ENCODE data around the gene TMED7.

Gene TMED7

GRCh38 chr5:115577741-115578140, 48.1 kb downstream of the TMED7 start:
- Histone ChIP-seq H3K9ac (ENCODE audit: low read depth, low read length) (no peak overlapping the region), H3K4me1 (ENCODE audit: insufficient read depth, low read length) (no peaks in the 10 kb centered on the region), H3K27me3 (ENCODE audit: insufficient read depth, low read length, poor library complexity) (no peaks in the 10 kb centered on the region), H3K36me3 (ENCODE audit: insufficient read depth, low read length) (no peaks in the 10 kb centered on the region), H3K9me3 (ENCODE audit: insufficient read depth, low read length, severe bottlenecking) (no peaks in the 10 kb centered on the region), H3K27ac (ENCODE audit: low read length) (no peak overlapping the region), H3K4me2 (ENCODE audit: insufficient read depth, low read length) (no peak overlapping the region), H2AFZ (ENCODE audit: low read depth, low read length) (no peak overlapping the region), H3K4me3 (ENCODE audit: low read depth in 1 of 2, low read length in 2 of 2) (no peak overlapping the region), H4K20me1 (ENCODE audit: insufficient read depth, low read length) (no peaks in the 10 kb centered on the region), H3K79me2 (ENCODE audit: insufficient read depth, low read length) (no peaks in the 10 kb centered on the region)
- no peak for TF ChIP-seq CTCF (IDR thresholded peaks at IDR 0.05; ENCODE audit: borderline replicate concordance, extremely low read depth, low read length, poor library complexity, severe bottlenecking)
- no peak for TF ChIP-seq EZH2 (IDR thresholded peaks at IDR 0.05; ENCODE audit: borderline replicate concordance, low read depth, low read length, severe bottlenecking)
- DNase-seq, result no peak
- ATAC-seq (ENCODE audit: insufficient read depth, low read depth), result no peak

- no peak for DNase-seq
- TF ChIP-seq CTCF (IDR thresholded peaks at IDR 0.05; ENCODE audit: borderline replicate concordance, extremely low read depth, low read length, poor library complexity, severe bottlenecking) (no peak), EZH2 (IDR thresholded peaks at IDR 0.05; ENCODE audit: borderline replicate concordance, low read depth, low read length, severe bottlenecking) (no peak)
- Histone ChIP-seq H3K4me3 (ENCODE audit: low read depth in 1 of 2, low read length in 2 of 2) (no peak overlapping the region), H3K9me3 (ENCODE audit: insufficient read depth, low read length, severe bottlenecking) (no peaks in the 10 kb centered on the region), H3K36me3 (ENCODE audit: insufficient read depth, low read length) (no peaks in the 10 kb centered on the region), H4K20me1 (ENCODE audit: insufficient read depth, low read length) (no peaks in the 10 kb centered on the region), H3K27ac (ENCODE audit: low read length) (no peak overlapping the region), H3K27me3 (ENCODE audit: insufficient read depth, low read length, poor library complexity) (no peaks in the 10 kb centered on the region), H2AFZ (ENCODE audit: low read depth, low read length) (no peak overlapping the region), H3K4me1 (ENCODE audit: insufficient read depth, low read length) (no peaks in the 10 kb centered on the region), H3K4me2 (ENCODE audit: insufficient read depth, low read length) (no peak overlapping the region), H3K79me2 (ENCODE audit: insufficient read depth, low read length) (no peaks in the 10 kb centered on the region), H3K9ac (ENCODE audit: low read depth, low read length) (no peak overlapping the region)
- no peak for ATAC-seq (ENCODE audit: insufficient read depth, low read depth)
Observed at GRCh38 chr5:115577329-115577728, 48.5 kb downstream of the TMED7 start.

GRCh38 chr5:115575167-115576070, 50.4 kb downstream of the TMED7 start:
- no peak overlapping the region for H3K27ac ChIP-seq (ENCODE audit: low read length)
- no peak overlapping the region for H3K9ac ChIP-seq (ENCODE audit: low read depth, low read length)
- H3K4me3 ChIP-seq (ENCODE audit: low read depth in 1 of 2, low read length in 2 of 2), result no peak overlapping the region
- H3K36me3 ChIP-seq (ENCODE audit: insufficient read depth, low read length), result no peaks in the 10 kb centered on the region
- H3K9me3 ChIP-seq (ENCODE audit: insufficient read depth, low read length, severe bottlenecking), result no peaks in the 10 kb centered on the region
- H3K79me2 ChIP-seq (ENCODE audit: insufficient read depth, low read length), result no peaks in the 10 kb centered on the region
- H4K20me1 ChIP-seq (ENCODE audit: insufficient read depth, low read length), result no peaks in the 10 kb centered on the region
- no peak overlapping the region for H2AFZ ChIP-seq (ENCODE audit: low read depth, low read length)
- no peaks in the 10 kb centered on the region for H3K4me1 ChIP-seq (ENCODE audit: insufficient read depth, low read length)
- no peak for DNase-seq
- TF ChIP-seq CTCF (IDR thresholded peaks at IDR 0.05; ENCODE audit: borderline replicate concordance, extremely low read depth, low read length, poor library complexity, severe bottlenecking) (no peak), EZH2 (IDR thresholded peaks at IDR 0.05; ENCODE audit: borderline replicate concordance, low read depth, low read length, severe bottlenecking) (no peak)
- H3K27me3 ChIP-seq (ENCODE audit: insufficient read depth, low read length, poor library complexity), result peaks cover 2% of the 10 kb centered on the region
- ATAC-seq (ENCODE audit: insufficient read depth, low read depth), result no peak
- no peak overlapping the region for H3K4me2 ChIP-seq (ENCODE audit: insufficient read depth, low read length)

Measured in DND-41 (cell line).